ENCODE results near the gene CD1D. TPM values are rescaled to one million over a fixed set of nuclear protein-coding genes. Genes with fewer than 3 reads are reported as not detected.
A peak's percentile ranks its signal among the peaks of the same experiment; 100 is the strongest.

Gene CD1D
- total RNA-seq, 6 experiments from 2014 or later: 5.4 to 8.9 (median 7.1) TPM

- ATAC-seq (no peak), DNase-seq (no peak)
- WGBS (ENCODE audit: insufficient coverage, low coverage, low lambda C conversion rate, missing lambda C conversion rate): 40% methylated on average over 5 of the region's 5 CpGs
- H3K27me3 ChIP-seq: peaks cover 0 to 3% of the 10 kb centered on the region in 2 donors
- H3K4me3 ChIP-seq: no peak overlapping the region
- no peaks in the 10 kb centered on the region for H3K36me3 ChIP-seq
- no peaks in the 10 kb centered on the region for H3K9me3 ChIP-seq
- TF ChIP-seq POLR2A (IDR thresholded peaks at IDR 0.05): no peak
- no peak for TF ChIP-seq CTCF (IDR thresholded peaks at IDR 0.05)
- no peaks in the 10 kb centered on the region for H3K4me1 ChIP-seq
- no peak overlapping the region for H3K27ac ChIP-seq
- intact Hi-C loops (cut with DNase I): loop anchor here in 1 of 2 donors (10.0 kb wide), 1 partner anchor 795 kb away; no protein-coding TSS in a partner anchor
These were observed 19.2 kb downstream of the CD1D start for GRCh38 chr1:158199849-158200248.

- intact Hi-C loops (cut with DNase I): loop anchor here in 1 of 2 donors (10.0 kb wide), 1 partner anchor 794 kb away; no protein-coding TSS in a partner anchor
- TF ChIP-seq POLR2A (IDR thresholded peaks at IDR 0.05): no peak
- no peak for TF ChIP-seq CTCF (IDR thresholded peaks at IDR 0.05)
- no peaks in the 10 kb centered on the region for H3K36me3 ChIP-seq
- H3K27me3 ChIP-seq: peaks cover 0 to 3% of the 10 kb centered on the region in 2 donors
- H3K4me3 ChIP-seq: no peak overlapping the region
- H3K9me3 ChIP-seq: no peaks in the 10 kb centered on the region
- no peak overlapping the region for H3K27ac ChIP-seq
- ATAC-seq (no peak), DNase-seq (no peak)
- 63% methylated on average over 1 of the region's 1 CpG for WGBS (ENCODE audit: insufficient coverage, low coverage, low lambda C conversion rate, missing lambda C conversion rate)
- H3K4me1 ChIP-seq: no peaks in the 10 kb centered on the region
These were observed 19.8 kb downstream of the CD1D start for GRCh38 chr1:158200527-158200926.

GRCh38 chr1:158203693-158204457 lies 23.2 kb downstream of the CD1D start:
- WGBS (ENCODE audit: insufficient coverage, low coverage, low lambda C conversion rate, missing lambda C conversion rate): 16% methylated on average over 7 of the region's 7 CpGs
- Histone ChIP-seq H3K27me3 (peaks cover 0 to 3% of the 10 kb centered on the region in 2 donors), H3K27ac (no peak overlapping the region), H3K36me3 (no peaks in the 10 kb centered on the region), H3K4me3 (no peak overlapping the region), H3K4me1 (no peaks in the 10 kb centered on the region), H3K9me3 (no peaks in the 10 kb centered on the region)
- intact Hi-C loops (cut with DNase I): loop anchor here in 1 of 2 donors (10.0 kb wide), 1 partner anchor 791 kb away; no protein-coding TSS in a partner anchor
- DNase-seq (no peak), ATAC-seq (peak; percentile 84 to 92 (median 89))
- TF ChIP-seq CTCF (IDR thresholded peaks at IDR 0.05): peak; percentile 73 to 85 (median 81)
- no peak for TF ChIP-seq POLR2A (IDR thresholded peaks at IDR 0.05)

- WGBS (ENCODE audit: insufficient coverage, low coverage, low lambda C conversion rate, missing lambda C conversion rate): 30% methylated on average over 5 of the region's 5 CpGs
- Histone ChIP-seq H3K9me3 (no peaks in the 10 kb centered on the region), H3K27ac (no peak overlapping the region), H3K36me3 (no peaks in the 10 kb centered on the region), H3K4me3 (no peak overlapping the region), H3K4me1 (no peaks in the 10 kb centered on the region), H3K27me3 (peaks cover 0 to 3% of the 10 kb centered on the region in 2 donors)
- intact Hi-C loops (cut with DNase I): loop anchor here in 1 of 2 donors (10.0 kb wide), 1 partner anchor 790 kb away; no protein-coding TSS in a partner anchor
- DNase-seq (no peak), ATAC-seq (no peak)
- no peak for TF ChIP-seq CTCF (IDR thresholded peaks at IDR 0.05)
These were observed 23.7 kb downstream of the CD1D start for GRCh38 chr1:158204458-158204827.

Measured in right lobe of liver (tissue), 6 donors.